Spleen (tissue), 7 donors: ENCODE data around the gene SSPN.

Experiments
- POLR2A ChIP-seq, 3 donors: fragments of 450-650 bp; IDR thresholded peaks; one replicate each; pipeline ENCODE4 v1.5.1; 2017; ENCODE audit warnings: antibody characterized with exemption in 3 of 3, mild to moderate bottlenecking in 1 of 3
- POLR2AphosphoS5 ChIP-seq, 3 donors: sonication (generic); formaldehyde crosslinking; IDR thresholded peaks; one replicate each; pipeline ENCODE4 v1.5.1; 2017; ENCODE audit warnings: antibody characterized with exemption in 3 of 3
- TF ChIP-seq, protein P1 (sequence below), 11 experiments: fragments of 200-600 bp in 7 of 11; fragments of 450-650 bp in 4 of 11; sonication (generic) in 4 of 11; IDR thresholded peaks in 8 of 11; conservative IDR thresholded peaks in 3 of 11; 1 replicate in 7 of 11; 2 replicates in 4 of 11; pipeline versions ENCODE4 v1.4.0 to v1.8.0; 2016 to 2021; ENCODE audit warnings: antibody characterized with exemption in 11 of 11, inconsistent platforms in 4 of 11, mild to moderate bottlenecking in 1 of 11
- donor health status: DM: no; HTN: no; CAD: no; lungs with moderate emphysema.
- donor health status: DM: no; HTN: no; CAD: no.
- donor health status: DM: no; HTN: no; CAD: no.

DNA sequence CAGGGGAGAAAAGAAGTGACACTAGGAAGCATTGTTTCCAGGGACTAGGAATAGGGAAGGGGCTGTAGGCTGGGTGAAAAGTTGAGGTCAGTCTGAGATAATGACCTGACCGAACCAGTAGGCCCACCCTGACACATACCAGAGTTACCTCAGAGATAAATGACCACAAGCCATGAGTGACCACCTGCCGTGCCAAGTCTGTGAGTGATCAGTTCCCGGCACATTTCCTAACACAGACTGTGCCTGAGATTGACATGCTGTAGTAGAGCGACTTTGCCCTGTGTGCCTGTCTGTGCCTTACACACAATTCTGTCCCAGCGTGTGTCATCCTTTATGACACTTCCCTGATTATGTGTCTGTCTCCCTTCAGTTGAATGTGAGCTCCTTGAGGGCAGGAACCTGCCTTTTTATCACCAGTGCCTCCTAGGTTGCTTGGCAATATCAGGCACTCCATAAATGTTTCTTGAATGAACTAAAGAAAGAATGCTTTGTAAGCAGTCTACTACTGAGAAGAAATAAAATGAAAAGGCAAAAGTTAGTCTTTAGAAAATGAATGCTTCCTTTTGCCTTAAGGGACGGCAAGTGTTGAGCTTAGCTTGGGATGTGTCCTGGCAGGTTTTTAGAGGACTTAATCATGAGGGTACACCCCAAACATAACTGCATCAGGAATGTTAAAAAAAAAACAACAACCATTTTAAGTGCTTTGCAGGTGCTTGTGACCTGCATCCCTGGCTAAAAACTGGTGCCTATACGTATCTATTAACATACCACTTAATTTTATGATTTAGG is 9.6 kb upstream of the SSPN start:
- TF ChIP-seq, protein P1, sequence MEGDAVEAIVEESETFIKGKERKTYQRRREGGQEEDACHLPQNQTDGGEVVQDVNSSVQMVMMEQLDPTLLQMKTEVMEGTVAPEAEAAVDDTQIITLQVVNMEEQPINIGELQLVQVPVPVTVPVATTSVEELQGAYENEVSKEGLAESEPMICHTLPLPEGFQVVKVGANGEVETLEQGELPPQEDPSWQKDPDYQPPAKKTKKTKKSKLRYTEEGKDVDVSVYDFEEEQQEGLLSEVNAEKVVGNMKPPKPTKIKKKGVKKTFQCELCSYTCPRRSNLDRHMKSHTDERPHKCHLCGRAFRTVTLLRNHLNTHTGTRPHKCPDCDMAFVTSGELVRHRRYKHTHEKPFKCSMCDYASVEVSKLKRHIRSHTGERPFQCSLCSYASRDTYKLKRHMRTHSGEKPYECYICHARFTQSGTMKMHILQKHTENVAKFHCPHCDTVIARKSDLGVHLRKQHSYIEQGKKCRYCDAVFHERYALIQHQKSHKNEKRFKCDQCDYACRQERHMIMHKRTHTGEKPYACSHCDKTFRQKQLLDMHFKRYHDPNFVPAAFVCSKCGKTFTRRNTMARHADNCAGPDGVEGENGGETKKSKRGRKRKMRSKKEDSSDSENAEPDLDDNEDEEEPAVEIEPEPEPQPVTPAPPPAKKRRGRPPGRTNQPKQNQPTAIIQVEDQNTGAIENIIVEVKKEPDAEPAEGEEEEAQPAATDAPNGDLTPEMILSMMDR (IDR thresholded peaks at IDR 0.05 in 8 of 11, conservative IDR thresholded peaks at IDR 0.05 in 3 of 11), result no peak
- TF ChIP-seq POLR2A (IDR thresholded peaks at IDR 0.05), result no peak
- no peak for TF ChIP-seq POLR2AphosphoS5 (IDR thresholded peaks at IDR 0.05)
